GM23338 (cell line): ENCODE data around the gene PAQR9. TPM values are rescaled to one million over a fixed set of nuclear protein-coding genes. Genes with fewer than 3 reads are reported as not detected.

ENCODE experiments used
- ATAC-seq: fragments of 200-7000 bp; cut with Tn5 transposase; 3 replicates; pipeline ENCODE4 v1.9.1; 2020
- DNase-seq: peaks from one replicate; pipeline ENCODE4 v3.0.0-alpha.2; 2015; ENCODE audit warnings: low spot score
- H2AFZ ChIP-seq: fragments of 200-600 bp; sonication (generic); 2 replicates; pipeline ENCODE4 v1.8.0; 2016; ENCODE audit warnings: antibody characterized with exemption, mild to moderate bottlenecking, moderate library complexity
- H3F3A ChIP-seq: fragments of 200-600 bp; sonication (generic); replicated peaks from 2 replicates; pipeline ENCODE4 v1.8.0; 2017; ENCODE audit warnings: antibody characterized with exemption, mixed run types, low read depth
- H3K27ac ChIP-seq: fragments of 200-600 bp; sonication (generic); 2 replicates; pipeline ENCODE4 v1.6.1; 2016; ENCODE audit warnings: low read depth
- H3K27me3 ChIP-seq: fragments of 200-600 bp; sonication (generic); 2 replicates; pipeline ENCODE4 v1.8.0; 2016; ENCODE audit warnings: mild to moderate bottlenecking, mixed run types, moderate library complexity; ENCODE audit not compliant: insufficient read depth
- H3K36me3 ChIP-seq: fragments of 200-600 bp; sonication (generic); 2 replicates; pipeline ENCODE4 v1.8.0; 2016; ENCODE audit warnings: mild to moderate bottlenecking; ENCODE audit not compliant: insufficient read depth
- H3K4me1 ChIP-seq: fragments of 200-600 bp; sonication (generic); 2 replicates; pipeline ENCODE4 v1.8.0; 2016; ENCODE audit warnings: mild to moderate bottlenecking, moderate library complexity; ENCODE audit not compliant: insufficient read depth
- H3K4me2 ChIP-seq: fragments of 200-600 bp; sonication (generic); 2 replicates; pipeline ENCODE4 v1.7.1; 2017; ENCODE audit warnings: mixed run types
- H3K4me3 ChIP-seq: fragments of 200-600 bp; sonication (generic); 2 replicates; pipeline ENCODE4 v1.6.1; 2016; ENCODE audit warnings: mixed run types
- H3K79me2 ChIP-seq: fragments of 200-600 bp; sonication (generic); replicated peaks from 2 replicates; pipeline ENCODE4 v1.8.0; 2017; ENCODE audit warnings: mild to moderate bottlenecking; ENCODE audit not compliant: insufficient read depth
- H3K9me2 ChIP-seq: fragments of 200-600 bp; sonication (generic); 2 replicates; pipeline ENCODE4 v1.8.0; 2017; ENCODE audit not compliant: insufficient read depth
- H4K20me1 ChIP-seq: fragments of 200-600 bp; sonication (generic); replicated peaks from 2 replicates; pipeline ENCODE4 v1.8.0; 2017; ENCODE audit warnings: mild to moderate bottlenecking; ENCODE audit not compliant: insufficient read depth
- H3K27ac Mint-ChIP-seq: 2 replicates; pipeline ENCODE4 v1.8.0; 2020; ENCODE audit warnings: inconsistent platforms, mild to moderate bottlenecking, moderate library complexity, mixed read lengths
- H3K27me3 Mint-ChIP-seq: 3 replicates; pipeline ENCODE4 v1.8.0; 2022; ENCODE audit warnings: low read depth, mild to moderate bottlenecking, moderate library complexity, mixed read lengths, inconsistent platforms; ENCODE audit not compliant: insufficient read depth, poor library complexity
- H3K36me3 Mint-ChIP-seq: 3 replicates; pipeline ENCODE4 v1.8.0; 2021; ENCODE audit warnings: low read depth, mild to moderate bottlenecking, inconsistent platforms, moderate library complexity, mixed read lengths
- H3K4me1 Mint-ChIP-seq: 3 replicates; pipeline ENCODE4 v1.8.0; 2020; ENCODE audit warnings: mild to moderate bottlenecking, inconsistent platforms, mixed read lengths
- H3K4me3 Mint-ChIP-seq: 3 replicates; pipeline ENCODE4 v1.8.0; 2021; ENCODE audit warnings: moderate library complexity, mild to moderate bottlenecking, inconsistent platforms, mixed read lengths
- H3K9me3 Mint-ChIP-seq: 3 replicates; pipeline ENCODE4 v1.8.0; 2020; ENCODE audit warnings: moderate library complexity, mild to moderate bottlenecking, inconsistent platforms, mixed read lengths
- CREB1 ChIP-seq: fragments of 250-450 bp; sonication (Bioruptor Pico); IDR thresholded peaks from 2 replicates; pipeline ENCODE4 v1.5.0; 2020; ENCODE audit warnings: low read depth, mild to moderate bottlenecking, moderate library complexity
- ETS1 ChIP-seq: IDR thresholded peaks from 2 replicates; pipeline ENCODE4 v1.6.1; 2016; ENCODE audit warnings: antibody characterized with exemption
- EZH2phosphoT487 ChIP-seq: fragments of 200-600 bp; sonication (generic); IDR thresholded peaks from one replicate; pipeline ENCODE4 v1.8.1; 2018; ENCODE audit warnings: antibody characterized with exemption; ENCODE audit not compliant: unreplicated experiment
- JUNB ChIP-seq: IDR thresholded peaks from one replicate; pipeline ENCODE4 v1.6.1; 2016; ENCODE audit warnings: antibody characterized with exemption; ENCODE audit not compliant: unreplicated experiment
- NANOG ChIP-seq: IDR thresholded peaks from 2 replicates; pipeline ENCODE4 v1.6.1; 2016; ENCODE audit warnings: antibody characterized with exemption, borderline replicate concordance
- POLR2AphosphoS5 ChIP-seq: IDR thresholded peaks from 2 replicates; pipeline ENCODE4 v1.6.1; 2016; ENCODE audit warnings: antibody characterized with exemption, low read depth
- REST ChIP-seq: IDR thresholded peaks from one replicate; pipeline ENCODE4 v1.6.1; 2018; ENCODE audit warnings: antibody characterized with exemption; ENCODE audit not compliant: unreplicated experiment
- STAT1 ChIP-seq: IDR thresholded peaks from one replicate; pipeline ENCODE4 v1.6.1; 2016; ENCODE audit warnings: antibody characterized with exemption; ENCODE audit not compliant: unreplicated experiment
- ZNF114 ChIP-seq: fragments of 250-450 bp; sonication (Bioruptor Pico); IDR thresholded peaks from 2 replicates; pipeline ENCODE4 v1.5.0; 2020; ENCODE audit warnings: mild to moderate bottlenecking, moderate library complexity
- ZNF462 ChIP-seq: fragments of 250-450 bp; sonication (Bioruptor Pico); IDR thresholded peaks from 2 replicates; pipeline ENCODE4 v1.5.0; 2020; ENCODE audit warnings: mild to moderate bottlenecking, moderate library complexity
- polyA plus RNA-seq: library from polyadenylated mRNA; unstranded; fragments of >200 nt; fragmentation: Nextera tagmentation; extraction: Ambion mirVana; gene quantifications from 2 replicates; pipeline ENCODE4 v1.2.1, GENCODE V29; 2016
- total RNA-seq: library from RNA; depleted of rRNA; stranded (reverse); fragments of >200 nt; shearing (Covaris generic); gene quantifications from 2 replicates; pipeline ENCODE4 v1.2.3, GENCODE V29; 2014

PAQR9 gene
- total and polyA plus RNA-seq, 2 experiments from 2014 or later = 2.0 to 2.3 TPM

- Histone ChIP-seq H3K36me3 (no peaks in the 10 kb centered on the region), H3K4me3 (no peak overlapping the region), H3F3A (no peaks in the 10 kb centered on the region), H2AFZ (no peak overlapping the region), H3K27me3 (peaks cover 23% of the 10 kb centered on the region), H3K27ac (no peak overlapping the region), H3K9me2 (no peaks in the 10 kb centered on the region; the same call in 1 of the 2 replicates), H3K79me2 (no peaks in the 10 kb centered on the region), H3K4me1 (peaks cover 8% of the 10 kb centered on the region; the same call in 1 of the 2 replicates), H4K20me1 (no peaks in the 10 kb centered on the region), H3K4me2 (no peak overlapping the region)
- Mint-ChIP-seq H3K27me3 (peaks cover 2% of the 10 kb centered on the region), H3K27ac (no peak overlapping the region), H3K36me3 (no peaks in the 10 kb centered on the region), H3K4me1 (peaks cover 12% of the 10 kb centered on the region), H3K9me3 (no peaks in the 10 kb centered on the region), H3K4me3 (no peak overlapping the region)
- DNase-seq = no peak
- TF ChIP-seq NANOG (no peak), JUNB (no peak), CREB1 (CRISPR knock-in tag) (no peak), ETS1 (no peak), REST (no peak), POLR2AphosphoS5 (no peak), EZH2phosphoT487 (no peak), ZNF114 (CRISPR knock-in tag) (no peak), ZNF462 (no peak), STAT1 (no peak)
- ATAC-seq = no peak
These were observed 12.5 kb downstream of the PAQR9 start for GRCh38 chr3:142950972-142951371.
